ENCODE measurements around the gene SRRT.

- TF ChIP-seq, protein P1, sequence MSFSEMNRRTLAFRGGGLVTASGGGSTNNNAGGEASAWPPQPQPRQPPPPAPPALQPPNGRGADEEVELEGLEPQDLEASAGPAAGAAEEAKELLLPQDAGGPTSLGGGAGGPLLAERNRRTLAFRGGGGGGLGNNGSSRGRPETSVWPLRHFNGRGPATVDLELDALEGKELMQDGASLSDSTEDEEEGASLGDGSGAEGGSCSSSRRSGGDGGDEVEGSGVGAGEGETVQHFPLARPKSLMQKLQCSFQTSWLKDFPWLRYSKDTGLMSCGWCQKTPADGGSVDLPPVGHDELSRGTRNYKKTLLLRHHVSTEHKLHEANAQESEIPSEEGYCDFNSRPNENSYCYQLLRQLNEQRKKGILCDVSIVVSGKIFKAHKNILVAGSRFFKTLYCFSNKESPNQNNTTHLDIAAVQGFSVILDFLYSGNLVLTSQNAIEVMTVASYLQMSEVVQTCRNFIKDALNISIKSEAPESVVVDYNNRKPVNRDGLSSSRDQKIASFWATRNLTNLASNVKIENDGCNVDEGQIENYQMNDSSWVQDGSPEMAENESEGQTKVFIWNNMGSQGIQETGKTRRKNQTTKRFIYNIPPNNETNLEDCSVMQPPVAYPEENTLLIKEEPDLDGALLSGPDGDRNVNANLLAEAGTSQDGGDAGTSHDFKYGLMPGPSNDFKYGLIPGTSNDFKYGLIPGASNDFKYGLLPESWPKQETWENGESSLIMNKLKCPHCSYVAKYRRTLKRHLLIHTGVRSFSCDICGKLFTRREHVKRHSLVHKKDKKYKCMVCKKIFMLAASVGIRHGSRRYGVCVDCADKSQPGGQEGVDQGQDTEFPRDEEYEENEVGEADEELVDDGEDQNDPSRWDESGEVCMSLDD (tag by site-specific recombination; IDR thresholded peaks at IDR 0.05) = no peak
- TF ChIP-seq, protein P2, sequence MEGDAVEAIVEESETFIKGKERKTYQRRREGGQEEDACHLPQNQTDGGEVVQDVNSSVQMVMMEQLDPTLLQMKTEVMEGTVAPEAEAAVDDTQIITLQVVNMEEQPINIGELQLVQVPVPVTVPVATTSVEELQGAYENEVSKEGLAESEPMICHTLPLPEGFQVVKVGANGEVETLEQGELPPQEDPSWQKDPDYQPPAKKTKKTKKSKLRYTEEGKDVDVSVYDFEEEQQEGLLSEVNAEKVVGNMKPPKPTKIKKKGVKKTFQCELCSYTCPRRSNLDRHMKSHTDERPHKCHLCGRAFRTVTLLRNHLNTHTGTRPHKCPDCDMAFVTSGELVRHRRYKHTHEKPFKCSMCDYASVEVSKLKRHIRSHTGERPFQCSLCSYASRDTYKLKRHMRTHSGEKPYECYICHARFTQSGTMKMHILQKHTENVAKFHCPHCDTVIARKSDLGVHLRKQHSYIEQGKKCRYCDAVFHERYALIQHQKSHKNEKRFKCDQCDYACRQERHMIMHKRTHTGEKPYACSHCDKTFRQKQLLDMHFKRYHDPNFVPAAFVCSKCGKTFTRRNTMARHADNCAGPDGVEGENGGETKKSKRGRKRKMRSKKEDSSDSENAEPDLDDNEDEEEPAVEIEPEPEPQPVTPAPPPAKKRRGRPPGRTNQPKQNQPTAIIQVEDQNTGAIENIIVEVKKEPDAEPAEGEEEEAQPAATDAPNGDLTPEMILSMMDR (tag by site-specific recombination; IDR thresholded peaks at IDR 0.05) = no peak
- TF ChIP-seq ZNF830 (tag by site-specific recombination; IDR thresholded peaks at IDR 0.05; ENCODE audit: low read depth) (no peak), ZNF777 (tag by site-specific recombination; IDR thresholded peaks at IDR 0.05; ENCODE audit: borderline replicate concordance) (no peak), ZBTB8A (tag by site-specific recombination; IDR thresholded peaks at IDR 0.05) (no peak), ZBTB7A (tag by site-specific recombination; IDR thresholded peaks at IDR 0.05; ENCODE audit: low read depth) (no peak), ELK4 (IDR thresholded peaks at IDR 0.05; ENCODE audit: borderline replicate concordance, low read depth, low read length) (no peak)
- TF ChIP-seq, protein P3, sequence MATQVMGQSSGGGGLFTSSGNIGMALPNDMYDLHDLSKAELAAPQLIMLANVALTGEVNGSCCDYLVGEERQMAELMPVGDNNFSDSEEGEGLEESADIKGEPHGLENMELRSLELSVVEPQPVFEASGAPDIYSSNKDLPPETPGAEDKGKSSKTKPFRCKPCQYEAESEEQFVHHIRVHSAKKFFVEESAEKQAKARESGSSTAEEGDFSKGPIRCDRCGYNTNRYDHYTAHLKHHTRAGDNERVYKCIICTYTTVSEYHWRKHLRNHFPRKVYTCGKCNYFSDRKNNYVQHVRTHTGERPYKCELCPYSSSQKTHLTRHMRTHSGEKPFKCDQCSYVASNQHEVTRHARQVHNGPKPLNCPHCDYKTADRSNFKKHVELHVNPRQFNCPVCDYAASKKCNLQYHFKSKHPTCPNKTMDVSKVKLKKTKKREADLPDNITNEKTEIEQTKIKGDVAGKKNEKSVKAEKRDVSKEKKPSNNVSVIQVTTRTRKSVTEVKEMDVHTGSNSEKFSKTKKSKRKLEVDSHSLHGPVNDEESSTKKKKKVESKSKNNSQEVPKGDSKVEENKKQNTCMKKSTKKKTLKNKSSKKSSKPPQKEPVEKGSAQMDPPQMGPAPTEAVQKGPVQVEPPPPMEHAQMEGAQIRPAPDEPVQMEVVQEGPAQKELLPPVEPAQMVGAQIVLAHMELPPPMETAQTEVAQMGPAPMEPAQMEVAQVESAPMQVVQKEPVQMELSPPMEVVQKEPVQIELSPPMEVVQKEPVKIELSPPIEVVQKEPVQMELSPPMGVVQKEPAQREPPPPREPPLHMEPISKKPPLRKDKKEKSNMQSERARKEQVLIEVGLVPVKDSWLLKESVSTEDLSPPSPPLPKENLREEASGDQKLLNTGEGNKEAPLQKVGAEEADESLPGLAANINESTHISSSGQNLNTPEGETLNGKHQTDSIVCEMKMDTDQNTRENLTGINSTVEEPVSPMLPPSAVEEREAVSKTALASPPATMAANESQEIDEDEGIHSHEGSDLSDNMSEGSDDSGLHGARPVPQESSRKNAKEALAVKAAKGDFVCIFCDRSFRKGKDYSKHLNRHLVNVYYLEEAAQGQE (tag by site-specific recombination; IDR thresholded peaks at IDR 0.05) = no peak
Measured at GRCh38 chr7:100881136-100881535, 6.2 kb downstream of the SRRT start.

All from HEK293 (cell line).